HG02678 (cell line): ENCODE results near the gene SRPRA.

Source experiments
- ATAC-seq: cut with Tn5 transposase; IDR thresholded peaks from one replicate; pipeline ENCODE4 v1.9.1; 2021; ENCODE audit warnings: mild to moderate bottlenecking, moderate library complexity; ENCODE audit not compliant: unreplicated experiment

SRPRA gene

GRCh38 chr11:126231725-126232459, 36.8 kb downstream of the SRPRA start:
- ATAC-seq = no peak

GRCh38 chr11:126229858-126230540, 38.7 kb downstream of the SRPRA start:
- no peak for ATAC-seq

GRCh38 chr11:126226334-126227084, 42.2 kb downstream of the SRPRA start:
- no peak for ATAC-seq

- ATAC-seq = no peak
These were observed 43.4 kb downstream of the SRPRA start for GRCh38 chr11:126225295-126225665.

- ATAC-seq = no peak
These were observed 43.9 kb downstream of the SRPRA start for GRCh38 chr11:126224647-126225294.

- ATAC-seq = no peak
These were observed 49.1 kb downstream of the SRPRA start for GRCh38 chr11:126219547-126219946.

- no peak for ATAC-seq
These were observed 51.2 kb downstream of the SRPRA start for GRCh38 chr11:126217491-126217890.

GRCh38 chr11:126216526-126217305, 52.0 kb downstream of the SRPRA start:
- no peak for ATAC-seq

GRCh38 chr11:126214841-126215240, 53.9 kb downstream of the SRPRA start:
- ATAC-seq = no peak

GRCh38 chr11:126214441-126214840, 54.3 kb downstream of the SRPRA start:
- no peak for ATAC-seq
